DMS 273 (cell line): ENCODE data around the gene CHRDL2.
A peak's percentile ranks its signal among the peaks of the same experiment; 100 is the strongest.
"Not testable (repeated sequence)": the region's sequence is repeated elsewhere in the genome, so short reads cannot be mapped to it uniquely, and the experiment has no call there.

Experiments used
- DNase-seq: peaks from one replicate; lab custom pipeline; 2025; ENCODE audit not compliant: unreplicated experiment; lab: John Stamatoyannopoulos, UW

CHRDL2 gene

GRCh38 chr11:74672332-74672955 is 58.8 kb downstream of the CHRDL2 start:
- DNase-seq, result peak; percentile 43

- no peak for DNase-seq
Measured at GRCh38 chr11:74671520-74672196, 59.6 kb downstream of the CHRDL2 start.

- DNase-seq, result no peak
Measured at GRCh38 chr11:74670171-74670570, 61.1 kb downstream of the CHRDL2 start.

- DNase-seq, result no peak
Measured at GRCh38 chr11:74669211-74670160, 61.7 kb downstream of the CHRDL2 start.

GRCh38 chr11:74663315-74663714 is 67.9 kb downstream of the CHRDL2 start:
- no peak for DNase-seq

- DNase-seq, result no peak
Measured at GRCh38 chr11:74662487-74663103, 68.6 kb downstream of the CHRDL2 start.

- DNase-seq, result not testable (repeated sequence)
Measured at GRCh38 chr11:74659124-74659523, 72.1 kb downstream of the CHRDL2 start.

- no peak for DNase-seq
Measured at GRCh38 chr11:74654976-74655375, 76.2 kb downstream of the CHRDL2 start.

- no peak for DNase-seq
Measured at GRCh38 chr11:74650498-74650897, 80.7 kb downstream of the CHRDL2 start.

GRCh38 chr11:74648894-74649293 is 82.3 kb downstream of the CHRDL2 start:
- no peak for DNase-seq

GRCh38 chr11:74647831-74648230 is 83.4 kb downstream of the CHRDL2 start:
- DNase-seq, result no peak

GRCh38 chr11:74647404-74647803 is 83.8 kb downstream of the CHRDL2 start:
- no peak for DNase-seq

- DNase-seq, result no peak
Measured at GRCh38 chr11:74646954-74647353, 84.3 kb downstream of the CHRDL2 start.
